NCI-H1092 (cell line): ENCODE results near the gene DDX51.
"Not testable (repeated sequence)": the region's sequence is repeated elsewhere in the genome, so short reads cannot be mapped to it uniquely, and the experiment has no call there.

ENCODE experiments used
- DNase-seq: peaks from one replicate; lab custom pipeline; 2025; lab: John Stamatoyannopoulos, UW

The DDX51 gene

DNA sequence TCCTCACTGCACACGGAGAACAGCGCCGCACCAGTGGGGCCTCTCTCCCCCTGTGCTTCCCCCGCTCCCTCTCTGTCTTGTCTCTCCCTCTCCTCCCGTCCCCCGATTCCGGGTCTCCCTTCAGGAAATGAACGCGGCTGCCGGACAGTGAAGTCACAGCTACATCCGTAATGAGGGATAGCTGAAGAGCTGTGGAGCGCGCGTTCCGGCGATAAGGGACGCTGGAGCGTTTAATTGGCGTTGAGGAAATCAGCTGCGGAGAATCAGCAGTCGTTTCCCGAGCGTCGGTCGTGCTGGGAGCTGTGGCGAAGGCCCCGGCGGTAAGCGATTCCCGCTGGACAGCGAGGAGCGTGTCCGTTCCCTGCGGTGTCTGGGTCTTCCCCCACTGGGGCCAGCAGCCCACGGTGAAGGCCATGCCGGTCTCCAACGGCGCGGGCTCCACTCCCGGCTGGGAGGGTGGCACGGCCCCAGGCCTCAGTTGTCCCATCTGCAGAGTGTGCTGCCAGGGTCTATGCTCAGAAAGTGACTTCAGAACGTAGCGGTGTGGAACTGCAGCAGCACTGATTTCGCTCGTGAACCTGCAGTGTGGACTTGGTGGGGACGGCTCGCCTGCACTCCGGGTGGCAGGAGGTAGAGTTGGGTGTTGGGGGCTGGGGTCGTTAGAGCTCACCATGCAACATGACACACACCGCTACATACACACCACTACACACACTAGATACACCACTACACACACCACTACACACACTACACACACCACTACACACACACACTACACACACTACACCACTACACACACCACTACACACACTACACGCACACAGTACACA, 11.0 kb upstream of the DDX51 start:
- no peak for DNase-seq

DNA sequence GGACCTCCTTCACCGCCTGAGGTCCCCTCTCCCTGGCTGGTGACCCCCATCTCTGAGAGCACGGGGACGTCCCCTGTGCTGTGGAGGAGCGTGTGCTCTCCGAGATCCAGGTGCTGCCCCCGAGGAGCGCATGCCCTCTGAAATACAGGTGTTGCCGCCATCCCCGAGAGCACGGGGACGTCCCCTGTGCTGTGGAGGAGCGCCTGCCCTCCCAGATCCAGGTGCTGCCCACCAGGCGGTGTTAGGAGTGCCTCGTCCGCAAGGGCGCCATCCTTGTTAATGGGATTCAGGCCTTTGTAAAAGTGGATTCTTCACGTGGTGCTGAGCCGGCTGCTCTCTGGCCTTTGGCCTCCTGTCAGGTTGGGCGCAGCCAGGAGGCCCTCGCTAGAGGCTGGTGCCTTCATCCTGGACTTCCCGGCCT, 10.2 kb upstream of the DDX51 start:
- DNase-seq = no peak

DNA sequence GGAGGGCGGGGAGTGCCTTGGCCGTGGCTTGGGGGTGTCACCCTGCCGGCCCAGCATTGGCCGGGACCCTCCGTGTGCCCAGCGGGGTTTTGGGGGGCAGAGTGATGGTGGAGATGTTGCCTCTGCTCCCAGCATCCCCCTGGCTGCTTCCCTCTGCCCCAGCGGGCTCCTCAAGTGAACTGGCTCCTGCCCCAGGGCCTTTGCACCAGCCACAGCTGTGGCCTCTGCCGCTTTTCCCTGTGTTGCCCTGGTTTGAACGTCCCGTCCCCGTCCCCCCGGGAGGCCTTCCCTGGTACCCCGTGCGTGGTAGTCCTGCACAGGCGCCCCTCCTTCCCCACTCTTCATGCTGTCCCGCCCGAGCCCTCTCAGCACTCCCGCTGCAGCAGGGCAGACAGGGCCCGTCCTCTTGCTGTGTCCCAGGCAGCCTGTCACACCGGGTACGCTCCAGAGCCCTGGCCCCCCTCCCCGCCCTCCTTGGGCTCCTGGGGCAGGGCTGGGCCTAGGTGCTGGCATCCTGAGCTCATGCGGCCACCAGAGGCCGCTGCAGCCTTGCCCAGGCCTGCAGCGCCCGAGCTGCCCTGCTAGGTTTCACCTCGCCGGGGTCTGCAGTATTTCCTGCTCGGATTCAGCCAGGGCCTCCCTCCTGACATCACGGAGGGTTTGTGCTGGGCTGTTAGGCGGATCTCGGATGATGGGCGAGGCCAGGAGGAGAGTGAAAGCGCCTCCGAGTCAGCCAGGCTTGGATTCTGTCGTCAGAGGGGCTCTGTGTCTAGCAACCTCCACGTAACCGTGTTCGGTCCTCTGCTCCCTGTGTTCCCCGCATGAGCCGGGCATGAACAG, 9.6 kb upstream of the DDX51 start:
- peak; percentile 34 for DNase-seq

DNA sequence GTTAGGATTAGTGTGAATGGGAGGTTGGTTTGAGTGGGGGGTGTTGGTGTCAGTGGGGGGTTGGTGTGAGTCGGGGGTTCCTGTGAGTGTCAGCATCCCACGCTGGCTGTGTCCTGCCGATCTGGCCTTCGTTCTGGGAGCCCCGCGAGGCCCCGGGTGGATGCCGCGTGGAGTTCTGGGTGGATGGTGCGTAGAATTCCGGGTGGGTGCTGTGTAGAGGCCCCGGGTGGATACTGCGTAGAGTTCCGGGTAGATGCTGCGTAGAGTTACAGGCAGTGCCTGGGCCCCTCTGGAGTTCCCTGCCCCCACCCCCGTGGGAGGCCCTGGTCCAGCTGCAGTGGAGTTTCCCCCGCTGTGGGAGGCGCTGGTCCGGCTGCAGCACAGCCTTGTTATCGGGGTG, 8.8 kb upstream of the DDX51 start:
- DNase-seq = no peak

DNA sequence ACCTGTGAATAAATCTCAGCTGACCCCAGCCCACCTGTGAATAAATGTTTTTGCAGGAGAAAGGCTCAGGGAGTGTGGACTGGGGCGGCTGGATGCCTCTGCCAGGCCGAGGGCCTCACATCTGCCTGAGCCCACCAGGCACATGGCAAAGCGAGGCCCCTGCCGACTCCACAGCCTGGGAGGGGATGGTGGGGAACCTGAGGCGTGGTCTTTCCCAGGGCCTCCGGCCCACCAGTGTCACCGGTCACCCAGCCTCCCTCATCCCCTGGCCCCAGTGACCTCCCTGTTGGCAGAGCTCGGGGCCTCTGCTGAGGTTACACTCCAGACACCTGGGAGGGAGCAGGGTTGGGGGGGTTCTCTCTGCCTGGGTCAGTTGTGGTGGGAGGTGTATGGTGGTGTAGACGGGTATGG, 8.3 kb upstream of the DDX51 start:
- no peak for DNase-seq

DNA sequence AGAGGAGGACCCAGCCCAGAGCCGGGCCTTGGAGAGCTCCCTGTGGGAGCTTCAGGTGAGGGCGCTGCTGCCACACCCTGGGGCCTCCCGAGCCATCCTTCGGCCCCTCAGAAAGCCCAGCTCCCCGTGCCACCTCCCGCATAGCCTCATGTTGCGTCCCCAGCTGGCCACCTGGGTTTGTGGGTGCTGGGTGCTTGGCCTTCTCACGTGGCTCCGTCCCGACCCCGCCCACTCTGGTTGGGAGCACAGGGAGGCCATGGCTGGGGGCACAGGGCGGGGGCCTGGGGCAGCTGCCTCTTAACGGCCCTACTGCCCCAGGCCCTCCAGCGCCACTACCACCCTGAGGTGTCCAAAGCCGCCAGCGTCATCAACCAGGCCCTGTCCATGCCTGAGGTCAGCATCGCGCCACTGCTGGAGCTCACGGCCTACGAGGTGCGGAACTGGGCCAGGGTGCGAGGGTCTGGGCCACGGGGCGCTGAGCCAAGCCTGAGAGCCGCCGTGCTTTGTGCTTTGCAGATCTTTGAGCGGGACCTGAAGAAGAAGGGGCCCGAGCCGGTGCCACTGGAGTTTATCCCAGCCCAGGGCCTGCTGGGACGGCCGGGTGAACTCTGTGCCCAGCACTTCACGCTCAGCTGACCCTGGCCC, 7.8 kb upstream of the DDX51 start:
- DNase-seq = no peak

DNA sequence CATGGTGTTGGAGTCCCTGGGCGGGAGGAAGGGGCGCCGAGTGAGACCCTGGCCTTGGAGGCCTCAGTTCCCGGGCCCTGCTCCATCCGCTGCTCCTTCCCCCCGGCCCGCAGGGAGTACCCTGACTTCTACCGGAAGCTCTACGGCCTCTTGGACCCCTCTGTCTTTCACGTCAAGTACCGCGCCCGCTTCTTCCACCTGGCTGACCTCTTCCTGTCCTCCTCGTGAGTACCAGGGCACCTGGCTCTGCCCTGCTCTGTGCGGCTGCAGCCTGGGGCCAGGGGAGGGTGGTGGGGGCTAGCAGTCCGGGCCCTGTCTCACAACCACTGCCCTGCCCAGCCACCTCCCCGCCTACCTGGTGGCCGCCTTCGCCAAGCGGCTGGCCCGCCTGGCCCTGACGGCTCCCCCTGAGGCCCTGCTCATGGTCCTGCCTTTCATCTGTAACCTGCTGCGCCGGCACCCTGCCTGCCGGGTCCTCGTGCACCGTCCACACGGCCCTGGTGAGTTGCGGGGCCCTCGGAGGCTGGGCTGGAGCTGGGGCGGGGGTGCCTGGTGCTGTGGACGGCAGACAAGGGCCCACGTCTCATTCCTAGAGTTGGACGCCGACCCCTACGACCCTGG, 7.1 kb upstream of the DDX51 start:
- no peak for DNase-seq

DNA sequence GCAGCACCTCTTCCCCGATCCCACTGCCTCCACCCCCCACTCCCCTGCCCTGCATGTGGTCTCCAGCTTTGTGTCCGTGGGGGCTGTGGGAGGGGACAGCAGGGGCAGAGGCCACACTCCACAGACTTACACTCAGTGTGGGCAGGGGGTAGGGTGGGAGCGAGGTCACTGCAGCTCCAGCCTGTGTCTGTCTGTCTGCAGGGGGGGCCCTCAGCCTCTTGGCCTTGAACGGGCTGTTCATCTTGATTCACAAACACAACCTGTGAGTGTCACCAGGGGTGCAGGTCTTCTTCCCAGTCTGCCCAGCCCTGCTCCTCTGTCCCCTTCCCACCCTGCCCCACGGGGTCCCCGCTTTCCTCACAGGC, 6.6 kb upstream of the DDX51 start:
- no peak for DNase-seq

DNA sequence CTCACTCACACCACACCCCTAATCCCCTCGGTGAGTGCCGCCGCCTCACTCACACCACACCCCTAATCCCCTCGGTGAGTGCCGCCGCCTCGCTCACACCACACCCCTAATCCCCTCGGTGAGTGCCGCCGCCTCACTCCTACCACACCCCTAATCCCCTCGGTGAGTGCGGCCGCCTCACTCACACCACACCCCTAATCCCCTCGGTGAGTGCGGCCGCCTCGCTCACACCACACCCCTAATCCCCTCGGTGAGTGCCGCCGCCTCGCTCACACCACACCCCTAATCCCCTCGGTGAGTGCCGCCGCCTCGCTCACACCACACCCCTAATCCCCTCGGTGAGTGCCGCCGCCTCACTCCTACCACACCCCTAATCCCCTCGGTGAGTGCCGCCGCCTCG, 5.4 kb upstream of the DDX51 start:
- DNase-seq = not testable (repeated sequence)

DNA sequence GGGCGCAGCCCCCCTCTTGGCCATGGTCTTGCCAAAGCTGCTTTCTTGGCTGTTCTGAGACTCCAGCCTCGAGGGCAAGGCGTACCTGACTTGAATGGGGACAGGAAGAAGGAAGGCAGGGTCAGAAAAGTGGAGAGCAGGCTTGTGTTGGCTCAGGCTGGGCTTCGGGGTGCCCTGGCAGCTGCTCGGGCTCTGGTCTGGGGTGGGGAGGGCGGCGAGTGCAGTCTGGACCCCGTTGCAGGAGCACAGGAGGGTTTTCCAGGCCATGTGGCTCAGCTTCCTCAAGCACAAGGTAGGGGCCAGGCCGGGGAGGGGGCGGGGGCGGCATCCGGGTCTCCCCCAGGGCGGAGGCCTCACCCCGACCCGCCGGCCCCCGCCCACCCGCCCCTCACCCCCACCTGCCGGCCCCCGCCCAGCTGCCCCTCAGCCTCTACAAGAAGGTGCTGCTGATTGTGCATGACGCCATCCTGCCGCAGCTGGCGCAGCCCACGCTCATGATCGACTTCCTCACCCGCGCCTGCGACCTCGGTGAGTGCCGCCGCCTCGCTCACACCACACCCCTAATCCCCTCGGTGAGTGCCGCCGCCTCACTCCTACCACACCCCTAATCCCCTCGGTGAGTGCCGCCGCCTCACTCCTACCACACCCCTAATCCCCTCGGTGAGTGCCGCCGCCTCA, 4.4 kb upstream of the DDX51 start:
- no peak for DNase-seq

DNA sequence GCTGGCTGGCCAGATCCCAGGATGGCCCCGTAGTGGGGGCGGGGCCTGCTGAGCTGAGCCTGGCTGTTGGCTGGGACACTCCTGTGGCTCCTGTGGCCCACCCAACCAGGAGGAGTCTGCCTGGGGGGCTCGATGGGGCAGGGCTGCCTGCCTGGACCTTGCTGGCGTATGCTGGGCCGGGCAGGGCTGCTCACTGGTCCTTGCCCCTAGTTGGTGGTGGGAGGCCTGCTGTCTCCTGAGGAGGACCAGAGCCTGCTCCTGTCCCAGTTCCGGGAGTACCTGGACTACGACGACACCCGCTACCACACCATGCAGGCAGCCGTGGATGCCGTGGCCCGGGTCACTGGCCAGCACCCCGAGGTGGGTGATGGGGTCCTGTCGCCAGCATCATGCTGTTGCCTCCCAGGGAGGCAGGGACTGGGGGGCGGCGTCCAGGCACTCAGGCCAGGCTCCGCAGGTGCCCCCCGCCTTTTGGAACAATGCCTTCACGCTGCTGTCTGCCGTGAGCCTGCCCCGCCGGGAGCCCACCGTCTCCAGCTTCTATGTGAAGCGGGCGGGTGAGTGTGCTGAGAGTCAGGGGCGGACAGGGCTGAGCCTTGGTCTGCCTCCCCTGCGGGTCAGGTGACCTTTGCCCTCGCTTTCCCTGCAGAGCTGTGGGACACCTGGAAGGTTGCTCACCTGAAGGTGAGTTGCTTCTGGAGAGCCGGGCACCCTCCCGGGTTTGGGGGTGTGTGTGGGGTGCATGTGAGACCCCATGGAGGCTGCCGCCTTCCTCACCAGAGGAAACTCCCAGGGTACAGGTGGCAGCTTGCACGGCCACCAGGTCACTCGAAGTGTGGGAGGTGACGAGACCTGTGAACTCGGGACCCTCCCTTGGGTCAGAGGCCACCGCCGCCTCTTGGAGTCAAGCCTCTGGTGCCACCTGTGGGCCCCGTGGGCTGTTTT, 3.6 kb upstream of the DDX51 start:
- DNase-seq = no peak

DNA sequence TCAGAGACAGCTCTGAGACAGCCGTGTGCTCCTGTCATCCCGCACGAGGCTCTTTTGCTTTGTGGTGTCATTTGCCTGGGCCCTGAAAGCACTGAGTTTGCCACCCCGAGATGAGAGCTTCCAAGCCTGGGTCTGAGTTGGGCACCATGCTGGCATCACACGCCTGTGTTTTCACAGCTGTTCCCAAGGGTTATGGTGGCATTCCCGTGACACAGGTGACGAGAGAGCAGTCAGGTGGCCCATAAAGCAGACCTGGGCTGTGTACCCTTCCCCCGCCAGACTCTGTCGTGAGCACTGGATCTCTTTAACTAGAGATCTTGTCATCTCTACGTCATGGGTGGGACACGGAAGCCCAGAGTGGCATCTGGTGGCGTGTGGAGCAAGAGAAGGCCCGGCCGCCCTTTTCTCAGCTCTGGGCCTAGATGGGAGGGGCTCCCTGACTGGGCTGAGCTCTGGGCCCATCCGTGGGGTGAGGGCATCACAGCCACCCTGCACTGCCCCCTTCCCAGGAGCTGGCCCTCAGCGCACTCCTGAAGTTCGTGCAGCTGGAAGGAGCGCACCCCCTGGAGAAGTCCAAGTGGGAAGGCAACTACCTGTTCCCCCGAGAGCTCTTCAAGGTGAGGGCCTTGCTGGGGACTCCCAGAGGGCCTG, 2.8 kb upstream of the DDX51 start:
- DNase-seq = no peak

DNA sequence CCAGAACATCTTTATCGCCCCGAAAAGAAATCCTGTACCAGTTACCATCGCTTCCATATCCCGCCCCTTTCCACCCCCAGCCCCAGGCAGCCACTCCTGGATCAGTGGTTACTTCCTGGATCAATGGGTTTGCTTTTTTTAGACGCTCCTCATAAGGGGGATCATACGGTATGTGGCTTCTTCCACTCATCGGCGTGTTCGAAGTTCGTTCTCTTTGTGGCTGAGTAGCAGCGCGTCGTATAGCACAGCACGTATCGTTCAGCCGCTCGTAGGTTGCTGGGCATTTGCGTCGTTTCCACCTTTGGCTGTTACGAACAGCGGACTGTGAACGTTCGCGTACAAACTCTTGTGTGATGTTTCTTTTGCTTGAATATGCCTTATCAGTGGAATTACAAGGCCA, 2.0 kb upstream of the DDX51 start:
- no peak for DNase-seq

DNA sequence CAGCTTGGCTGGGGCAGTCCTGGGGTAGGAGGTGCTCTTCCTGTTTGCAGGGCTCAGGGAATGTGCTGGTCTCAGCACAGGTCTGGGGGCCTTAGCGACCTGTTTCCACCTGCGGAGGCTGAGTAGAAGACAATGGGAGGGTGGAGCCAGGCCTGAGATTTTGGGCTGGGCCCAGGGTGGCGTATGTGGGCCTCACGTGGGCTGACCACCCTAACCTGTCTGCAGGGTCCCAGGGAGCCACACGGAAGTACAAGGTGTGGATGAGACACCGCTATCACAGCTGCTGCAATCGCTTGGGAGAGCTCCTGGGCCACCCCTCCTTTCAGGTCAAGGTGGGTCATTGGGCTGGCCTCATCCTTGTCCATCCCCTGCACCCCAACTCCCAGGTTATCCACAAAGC, 1.2 kb upstream of the DDX51 start:
- no peak for DNase-seq

DNA sequence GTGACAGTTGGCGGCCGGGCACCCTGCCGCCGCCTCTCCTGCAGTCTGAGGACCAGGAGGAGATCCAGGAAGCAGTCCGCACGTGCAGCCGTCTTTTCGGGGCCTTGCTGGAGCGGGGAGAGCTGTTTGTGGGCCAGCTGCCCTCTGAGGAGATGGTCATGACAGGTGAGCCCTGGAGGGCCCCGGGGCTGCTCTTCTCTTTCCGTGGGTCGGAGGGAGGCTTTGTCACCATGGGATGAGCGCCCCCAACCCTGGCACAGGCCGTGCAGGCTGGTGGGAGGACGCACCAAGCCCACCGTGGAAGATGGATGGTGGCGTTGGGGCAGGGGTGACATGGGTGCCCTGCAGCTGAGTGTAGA, 670 bp upstream of the DDX51 start:
- DNase-seq = no peak

DNA sequence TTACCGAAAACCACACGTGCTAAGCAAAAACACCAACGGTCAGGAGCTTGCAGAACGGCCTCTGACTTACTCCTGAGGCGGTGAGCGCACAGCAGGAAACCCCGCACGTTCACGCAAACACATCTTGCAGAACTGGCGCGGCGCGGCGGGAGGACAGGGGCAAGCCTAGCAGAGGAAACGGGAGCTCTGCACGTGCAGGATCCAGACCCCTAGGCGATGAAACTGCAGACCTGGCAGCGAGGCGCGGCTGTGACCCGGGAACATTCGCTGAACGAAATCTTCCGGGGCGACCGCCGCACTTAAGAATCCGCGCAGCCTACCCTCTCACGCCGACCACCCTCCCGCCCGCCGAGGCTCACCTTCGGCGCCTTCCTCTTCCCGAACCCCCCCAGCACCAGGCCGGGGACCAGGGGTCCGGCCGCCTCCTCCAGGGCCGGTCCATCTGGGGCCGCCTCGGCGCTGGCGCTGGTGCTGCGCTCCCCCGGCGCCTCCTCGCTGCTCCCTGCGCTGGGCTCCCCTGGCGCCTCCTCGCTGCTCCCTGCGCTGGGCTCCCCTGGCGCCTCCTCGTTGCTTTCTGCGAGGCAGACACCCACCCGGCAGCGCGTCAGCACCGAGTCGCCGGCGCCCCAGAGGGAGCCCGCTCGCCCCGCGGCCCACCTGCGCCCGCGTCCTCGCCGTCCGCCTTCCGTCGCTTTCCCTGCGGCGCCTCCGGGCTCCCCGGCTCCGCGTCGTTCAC, 615 bp downstream of the DDX51 start:
- no peak for DNase-seq

DNA sequence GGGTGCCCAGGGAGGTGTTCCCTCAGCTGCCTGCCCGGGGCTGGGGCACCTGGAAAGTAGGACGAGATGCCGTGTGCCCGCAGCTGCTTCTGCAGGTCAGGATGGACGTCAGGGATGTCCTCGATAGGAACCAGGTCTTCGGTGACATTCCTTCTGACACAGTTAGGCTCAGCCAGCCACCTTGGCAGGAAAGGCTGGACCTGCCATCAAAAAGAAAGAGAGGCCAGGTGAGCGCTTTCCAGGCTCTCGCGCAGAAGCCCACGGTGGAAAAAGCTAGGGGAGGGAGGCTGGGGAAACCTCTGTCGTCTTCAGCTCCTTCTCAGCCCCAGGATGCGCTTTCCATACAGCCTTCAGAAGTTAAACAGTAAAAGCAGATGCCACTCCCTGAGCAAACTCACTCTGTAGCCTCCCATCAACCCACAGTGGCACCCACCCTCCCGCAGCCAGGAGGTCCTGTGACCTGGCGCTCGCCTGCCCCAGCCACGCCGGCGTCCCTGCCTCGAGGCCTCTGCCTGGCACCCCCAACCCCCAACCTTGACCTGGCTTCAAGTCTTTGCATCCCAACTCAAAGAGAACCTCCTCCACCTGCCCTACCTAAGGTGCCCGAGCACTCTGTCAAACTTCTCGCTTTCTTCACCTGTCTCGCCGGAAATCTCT, 1.3 kb downstream of the DDX51 start:
- no peak for DNase-seq

DNA sequence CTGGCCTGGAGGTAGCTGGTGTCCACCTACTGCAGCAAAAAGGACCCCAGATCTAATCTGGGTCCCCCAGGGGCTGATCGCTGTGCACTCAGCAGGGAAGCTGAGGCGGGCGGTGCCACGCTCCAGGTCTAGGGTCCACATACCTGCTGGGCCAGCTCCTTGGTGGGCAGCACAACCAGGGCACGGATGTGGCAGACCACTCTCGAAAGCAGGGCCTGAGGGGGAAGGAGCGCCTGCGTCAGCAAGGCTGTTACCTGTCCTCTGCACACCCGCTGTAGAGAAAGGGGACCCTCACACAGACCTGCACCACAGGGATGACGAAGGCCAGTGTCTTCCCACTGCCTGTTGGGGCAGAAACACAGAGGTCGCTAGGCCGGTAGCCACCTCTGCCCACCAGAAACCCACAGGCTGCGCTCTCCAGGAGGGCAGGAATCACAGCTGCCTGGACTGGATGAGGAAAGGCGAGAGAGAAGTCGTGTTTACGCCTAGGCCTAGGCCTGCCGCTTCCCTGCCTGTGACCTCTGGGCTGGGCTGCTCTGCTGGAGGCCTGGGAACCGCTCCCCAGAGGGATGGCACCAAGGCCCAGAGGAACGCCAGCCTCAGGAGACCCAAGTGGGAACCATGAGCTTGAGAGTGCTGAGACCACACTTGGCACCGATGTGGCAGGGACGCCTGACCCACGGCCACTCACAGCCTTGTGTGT, 2.0 kb downstream of the DDX51 start:
- DNase-seq = no peak
